Activated CD4-positive, alpha-beta memory T cell treated with anti-CD3 and anti-CD28 coated beads, Interleukin-2, amount 10 ng/mL, durations not matched to agents 7 days and 5 days (primary cell): Measurements from ENCODE around the gene TIAM1. TPM values are rescaled to one million over a fixed set of nuclear protein-coding genes. Genes with fewer than 3 reads are reported as not detected.

Experiments used
- CTCF ChIA-PET: fragments of 350-600 bp; sonication (Branson Sonifier 250); formaldehyde crosslinking; loops from one replicate; lab custom pipeline; 2021; ENCODE audit warnings: antibody characterized with exemption, inconsistent platforms; lab: Charles Lee
- POLR2A ChIA-PET: fragments of 350-600 bp; sonication (Branson Sonifier 250); formaldehyde crosslinking; loops from one replicate; lab custom pipeline; 2021; ENCODE audit warnings: antibody characterized with exemption; lab: Charles Lee
- DNase-seq: peaks from one replicate; pipeline ENCODE4 v3.0.0-alpha.2; 2020
- H3K27ac Mint-ChIP-seq: one replicate; pipeline ENCODE4 v1.8.0; 2021; ENCODE audit warnings: mild to moderate bottlenecking, mixed read lengths
- H3K27me3 Mint-ChIP-seq: one replicate; pipeline ENCODE4 v1.8.0; 2021; ENCODE audit warnings: mixed read lengths
- H3K36me3 Mint-ChIP-seq: one replicate; pipeline ENCODE4 v1.8.0; 2021; ENCODE audit warnings: low read depth, mixed read lengths
- H3K4me1 Mint-ChIP-seq: one replicate; pipeline ENCODE4 v1.8.0; 2021; ENCODE audit warnings: mixed read lengths
- H3K4me3 Mint-ChIP-seq: one replicate; pipeline ENCODE4 v1.8.0; 2021; ENCODE audit warnings: mild to moderate bottlenecking, mixed read lengths
- H3K9me3 Mint-ChIP-seq: one replicate; pipeline ENCODE4 v1.8.0; 2021; ENCODE audit warnings: mixed read lengths
- total RNA-seq, 2 experiments: library from RNA; stranded (reverse); gene quantifications; one replicate each; pipeline ENCODE4 v1.2.3, GENCODE V29; 2021

TIAM1 gene
- total RNA-seq, 2 experiments from 2014 or later = 57.6 to 60.6 TPM

DNA sequence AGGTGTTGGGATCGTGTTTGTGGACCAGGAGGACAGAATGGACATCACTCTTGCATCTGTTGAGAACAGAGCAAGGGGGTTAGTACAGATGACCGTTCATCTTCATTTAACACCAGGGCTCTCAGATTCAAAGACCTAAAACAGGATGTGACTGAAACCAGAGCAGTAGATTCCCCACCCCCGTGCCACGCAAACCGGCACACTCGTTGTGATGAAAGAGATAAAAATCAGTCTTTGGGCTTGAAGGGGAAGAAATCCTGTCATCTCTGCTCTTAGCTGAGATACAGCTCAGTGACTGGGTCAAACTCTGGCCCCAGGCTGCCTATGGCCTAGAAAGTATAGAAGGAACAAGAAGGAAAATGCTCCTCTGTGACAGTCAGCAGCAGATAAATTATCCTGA, 159.6 kb downstream of the TIAM1 start:
- Mint-ChIP-seq H3K36me3 (peaks cover 55% of the 10 kb centered on the region), H3K9me3 (no peaks in the 10 kb centered on the region), H3K27me3 (no peaks in the 10 kb centered on the region), H3K4me1 (peaks cover 74% of the 10 kb centered on the region), H3K27ac (peak overlapping the region; percentile 93), H3K4me3 (peak overlapping the region; percentile 71)
- ChIA-PET CTCF (interaction anchor here (1.0 to 5.7 kb wide), 4 partner anchors 11 to 396 kb away, joined by 4 to 27 read pairs (median 8); no protein-coding TSS in a partner anchor), POLR2A (interaction anchor here (0.9 to 2.4 kb wide), 8 partner anchors 9 to 375 kb away, joined by 3 to 8 read pairs (median 4); no protein-coding TSS in a partner anchor)
- DNase-seq = peak; percentile 81

DNA sequence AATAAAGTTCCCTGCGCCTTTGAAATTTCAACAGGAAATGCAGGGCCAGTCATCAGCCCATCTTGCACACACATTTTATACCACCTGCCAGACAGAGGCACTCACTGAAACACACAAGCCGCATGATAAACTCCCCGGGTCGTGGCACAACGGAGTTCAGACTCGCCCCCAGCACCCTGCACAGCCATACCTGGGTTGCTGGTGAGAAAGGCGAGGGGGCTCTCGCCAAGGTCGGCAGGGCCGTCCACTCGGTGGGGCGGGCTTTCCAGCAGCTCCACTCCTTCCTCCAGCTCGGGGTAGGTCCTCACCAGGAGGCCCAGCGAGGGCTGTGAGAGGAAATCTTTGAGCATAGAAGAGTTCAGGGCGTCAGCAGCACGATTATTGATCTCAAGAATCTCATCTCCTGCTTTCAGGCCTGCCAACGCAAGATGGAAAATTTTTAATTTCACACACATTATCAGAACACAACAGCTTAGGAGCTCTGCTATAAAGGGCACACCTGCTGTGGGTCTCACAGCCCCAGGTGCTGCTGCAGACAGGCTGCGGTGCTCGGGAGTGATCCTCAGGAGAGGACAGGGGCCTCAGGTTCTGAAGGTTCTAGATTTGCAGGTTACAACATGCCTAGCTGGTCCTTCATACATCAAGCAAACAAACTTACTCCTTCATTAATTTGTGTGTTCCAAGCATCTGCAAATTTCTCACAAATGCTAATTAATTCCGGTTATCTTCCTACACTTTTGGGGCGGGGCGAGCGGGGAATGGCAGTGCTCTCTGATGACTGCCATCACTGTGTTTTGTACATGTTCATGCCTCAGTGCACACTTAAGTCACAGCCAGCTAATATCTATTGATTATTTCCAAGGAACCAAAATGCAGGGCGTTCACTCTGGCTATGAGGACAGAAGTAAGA, 161.6 kb downstream of the TIAM1 start:
- ChIA-PET POLR2A (interaction anchor here (1.0 to 3.1 kb wide), 7 partner anchors 8 to 377 kb away, joined by 3 to 16 read pairs (median 5); no protein-coding TSS in a partner anchor), CTCF (interaction anchor here (0.7 to 5.7 kb wide), 8 partner anchors 13 to 398 kb away, joined by 3 to 43 read pairs (median 16); no protein-coding TSS in a partner anchor)
- DNase-seq = peak; percentile 49
- Mint-ChIP-seq H3K4me3 (peak overlapping the region; percentile 74), H3K36me3 (peaks cover 51% of the 10 kb centered on the region), H3K9me3 (no peaks in the 10 kb centered on the region), H3K27ac (peak overlapping the region; percentile 91), H3K27me3 (no peaks in the 10 kb centered on the region), H3K4me1 (peaks cover 73% of the 10 kb centered on the region)

DNA sequence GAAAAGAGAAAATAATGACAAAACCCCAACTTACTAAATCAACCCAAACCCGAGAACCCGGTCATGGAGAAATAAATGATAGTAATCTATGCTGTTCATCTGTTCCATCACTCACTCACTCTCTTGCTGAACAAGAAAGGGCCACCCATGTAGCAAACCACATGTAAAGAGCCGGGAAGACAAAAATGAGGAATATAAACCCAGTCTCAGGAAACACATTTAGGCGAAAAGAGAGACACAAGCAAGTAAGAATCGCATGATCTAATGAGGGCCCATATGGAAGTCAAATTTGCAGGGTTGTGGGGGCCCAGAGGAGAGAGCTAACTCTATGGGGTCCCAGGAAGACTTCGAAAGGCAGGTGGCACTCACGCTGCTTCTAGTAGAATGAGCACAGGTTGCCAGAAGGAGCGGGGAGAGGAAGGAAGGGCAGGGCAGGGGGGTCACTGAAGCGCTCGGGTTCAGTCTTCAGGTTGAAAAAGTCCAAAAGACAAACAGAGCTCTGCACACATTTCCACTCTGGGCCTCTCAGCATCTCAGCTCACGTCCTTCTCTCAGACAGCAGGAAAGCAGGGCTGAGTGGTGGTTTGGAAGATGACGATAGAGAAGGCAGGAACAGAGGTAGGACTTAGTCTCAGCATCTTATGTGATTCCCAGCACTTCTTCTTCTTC, 162.8 kb downstream of the TIAM1 start:
- POLR2A ChIA-PET = interaction anchor here (0.7 to 3.1 kb wide), 9 partner anchors 7 to 378 kb away, joined by 3 to 16 read pairs (median 5); no protein-coding TSS in a partner anchor
- H3K4me1 Mint-ChIP-seq = peaks cover 74% of the 10 kb centered on the region
- peak overlapping the region; percentile 87 for H3K27ac Mint-ChIP-seq
- no peak for DNase-seq
- CTCF ChIA-PET = interaction anchor here (0.6 to 5.7 kb wide), 18 partner anchors 10 to 421 kb away, joined by 3 to 43 read pairs (median 5); no protein-coding TSS in a partner anchor
- H3K36me3 Mint-ChIP-seq = peaks cover 51% of the 10 kb centered on the region
- H3K9me3 Mint-ChIP-seq = no peaks in the 10 kb centered on the region
- H3K4me3 Mint-ChIP-seq = peak overlapping the region; percentile 55
- H3K27me3 Mint-ChIP-seq = no peaks in the 10 kb centered on the region

GRCh38 chr21:31180256-31181081, 163.6 kb downstream of the TIAM1 start:
- ChIA-PET POLR2A (interaction anchor here (0.6 to 3.1 kb wide), 4 partner anchors 15 to 81 kb away, joined by 3 to 16 read pairs (median 4); no protein-coding TSS in a partner anchor), CTCF (interaction anchor here (0.7 to 5.7 kb wide), 15 partner anchors 11 to 422 kb away, joined by 3 to 43 read pairs (median 7); no protein-coding TSS in a partner anchor)
- no peaks in the 10 kb centered on the region for H3K27me3 Mint-ChIP-seq
- DNase-seq = no peak
- no peaks in the 10 kb centered on the region for H3K9me3 Mint-ChIP-seq
- peaks cover 45% of the 10 kb centered on the region for H3K36me3 Mint-ChIP-seq
- peaks cover 74% of the 10 kb centered on the region for H3K4me1 Mint-ChIP-seq
- H3K27ac Mint-ChIP-seq = peak overlapping the region; percentile 87
- H3K4me3 Mint-ChIP-seq = peak overlapping the region; percentile 55

GRCh38 chr21:31176725-31177124, 167.3 kb downstream of the TIAM1 start:
- H3K4me3 Mint-ChIP-seq = no peak overlapping the region
- ChIA-PET CTCF (interaction anchor here (1.2 kb wide), 1 partner anchor 14 kb away, joined by 3 read pairs; no protein-coding TSS in a partner anchor), POLR2A (interaction anchor here (1.2 to 1.9 kb wide), 5 partner anchors 8 to 44 kb away, joined by 3 to 5 read pairs (median 4); no protein-coding TSS in a partner anchor)
- no peaks in the 10 kb centered on the region for H3K27me3 Mint-ChIP-seq
- DNase-seq = no peak
- peak overlapping the region; percentile 59 for H3K27ac Mint-ChIP-seq
- H3K4me1 Mint-ChIP-seq = peaks cover 74% of the 10 kb centered on the region
- H3K36me3 Mint-ChIP-seq = peaks cover 31% of the 10 kb centered on the region
- H3K9me3 Mint-ChIP-seq = no peaks in the 10 kb centered on the region

DNA sequence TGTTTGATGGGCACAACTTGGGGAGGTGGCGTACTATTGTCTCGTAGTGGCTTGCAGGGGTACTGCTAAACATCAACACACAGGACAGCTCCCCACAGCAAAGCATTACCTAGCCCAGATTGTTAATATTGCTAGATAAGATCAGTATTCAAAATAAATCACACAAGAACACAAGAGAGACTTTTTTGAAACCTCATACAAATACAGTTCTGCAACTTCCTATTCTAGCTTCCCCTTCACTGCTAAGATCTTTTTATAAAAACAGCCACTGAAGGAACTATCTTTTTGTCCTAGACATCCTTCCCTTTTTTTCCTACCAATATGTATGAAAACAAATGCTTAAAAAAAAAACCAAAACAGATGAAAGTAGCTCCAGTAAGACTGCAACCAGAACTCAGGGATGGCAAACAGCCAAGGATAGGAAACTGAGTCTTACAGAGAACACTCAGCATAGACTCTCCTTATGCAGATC, 167.9 kb downstream of the TIAM1 start:
- no peak for DNase-seq
- ChIA-PET POLR2A (interaction anchor here (1.2 to 1.9 kb wide), 6 partner anchors 8 to 383 kb away, joined by 3 to 5 read pairs (median 4); no protein-coding TSS in a partner anchor), CTCF (interaction anchor here (1.0 to 1.2 kb wide), 3 partner anchors 14 to 404 kb away, joined by 3 to 4 read pairs (median 4); no protein-coding TSS in a partner anchor)
- Mint-ChIP-seq H3K4me1 (peaks cover 70% of the 10 kb centered on the region), H3K4me3 (no peak overlapping the region), H3K36me3 (peaks cover 31% of the 10 kb centered on the region), H3K27me3 (no peaks in the 10 kb centered on the region), H3K9me3 (no peaks in the 10 kb centered on the region), H3K27ac (peak overlapping the region; percentile 59)

GRCh38 chr21:31173881-31174555, 170.0 kb downstream of the TIAM1 start:
- DNase-seq = no peak
- H3K4me1 Mint-ChIP-seq = peaks cover 61% of the 10 kb centered on the region
- H3K9me3 Mint-ChIP-seq = no peaks in the 10 kb centered on the region
- no peaks in the 10 kb centered on the region for H3K27me3 Mint-ChIP-seq
- peaks cover 20% of the 10 kb centered on the region for H3K36me3 Mint-ChIP-seq
- ChIA-PET POLR2A (interaction anchor here (0.7 to 1.7 kb wide), 4 partner anchors 8 to 21 kb away, joined by 3 to 5 read pairs (median 4); no protein-coding TSS in a partner anchor), CTCF (interaction anchor here (0.9 to 1.8 kb wide), 3 partner anchors 18 to 430 kb away, joined by 3 to 4 read pairs (median 3); no protein-coding TSS in a partner anchor)
- peak overlapping the region; percentile 71 for H3K27ac Mint-ChIP-seq
- H3K4me3 Mint-ChIP-seq = peak overlapping the region; percentile 8

DNA sequence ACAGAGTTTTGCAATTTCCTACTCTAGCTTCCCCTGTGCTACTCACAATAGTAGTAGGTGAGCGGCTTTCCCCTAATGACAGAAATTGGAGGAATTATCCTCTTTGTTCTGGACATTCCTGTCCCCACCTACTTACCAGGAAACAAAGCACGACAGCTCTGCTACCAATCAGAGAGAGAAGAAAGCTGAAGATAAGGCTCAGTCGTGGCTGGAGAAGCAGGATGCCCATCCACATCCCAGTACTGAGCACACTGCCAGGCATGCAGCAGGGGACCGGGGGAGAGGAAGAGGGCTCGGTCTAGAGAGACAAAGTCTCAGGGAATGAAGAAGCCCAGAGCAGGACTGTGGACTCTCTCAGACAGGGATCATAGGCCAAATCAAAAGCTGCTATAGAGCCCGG, 171.7 kb downstream of the TIAM1 start:
- CTCF ChIA-PET = interaction anchor here (1.0 to 1.8 kb wide), 2 partner anchors 24 to 432 kb away, joined by 3 to 4 read pairs; no protein-coding TSS in a partner anchor
- peaks cover 53% of the 10 kb centered on the region for H3K4me1 Mint-ChIP-seq
- H3K27me3 Mint-ChIP-seq = no peaks in the 10 kb centered on the region
- no peak overlapping the region for H3K4me3 Mint-ChIP-seq
- no peaks in the 10 kb centered on the region for H3K9me3 Mint-ChIP-seq
- POLR2A ChIA-PET = interaction anchor here (1.0 to 1.2 kb wide), 2 partner anchors 10 to 11 kb away, joined by 3 to 4 read pairs; no protein-coding TSS in a partner anchor
- no peak overlapping the region for H3K27ac Mint-ChIP-seq
- DNase-seq = no peak
- H3K36me3 Mint-ChIP-seq = peaks cover 16% of the 10 kb centered on the region

GRCh38 chr21:31164713-31165694, 179.1 kb downstream of the TIAM1 start:
- H3K4me1 Mint-ChIP-seq = peaks cover 53% of the 10 kb centered on the region
- ChIA-PET POLR2A (no interaction called here), CTCF (interaction anchor here (0.6 kb wide), 1 partner anchor 383 kb away, joined by 4 read pairs; no protein-coding TSS in a partner anchor)
- H3K27ac Mint-ChIP-seq = peak overlapping the region; percentile 1
- no peaks in the 10 kb centered on the region for H3K27me3 Mint-ChIP-seq
- H3K9me3 Mint-ChIP-seq = no peaks in the 10 kb centered on the region
- no peak for DNase-seq
- no peak overlapping the region for H3K4me3 Mint-ChIP-seq
- peaks cover 29% of the 10 kb centered on the region for H3K36me3 Mint-ChIP-seq

DNA sequence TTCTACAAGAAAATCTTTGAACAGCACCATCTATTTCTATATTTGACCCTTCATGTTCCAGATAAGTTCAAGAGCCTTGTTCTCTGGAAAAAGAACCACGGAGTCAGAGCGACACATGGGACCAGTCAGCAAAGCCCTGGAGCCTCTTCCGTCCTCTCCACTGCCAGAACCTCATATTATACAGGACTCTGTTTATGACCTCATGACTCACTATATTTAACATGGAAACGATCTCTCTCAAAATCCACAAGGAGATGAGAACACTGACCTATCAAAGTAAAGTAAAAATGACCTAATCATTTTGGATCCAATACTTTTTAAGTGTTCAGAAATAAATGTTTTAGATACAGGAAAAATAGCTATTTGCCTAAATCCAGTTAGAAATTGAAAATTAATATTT, 181.2 kb downstream of the TIAM1 start:
- no peaks in the 10 kb centered on the region for H3K27me3 Mint-ChIP-seq
- no peak overlapping the region for H3K4me3 Mint-ChIP-seq
- H3K4me1 Mint-ChIP-seq = peaks cover 62% of the 10 kb centered on the region
- no peak overlapping the region for H3K27ac Mint-ChIP-seq
- peaks cover 1% of the 10 kb centered on the region for H3K9me3 Mint-ChIP-seq
- no peak for DNase-seq
- POLR2A ChIA-PET = interaction anchor here (2.1 kb wide), 1 partner anchor 30 kb away, joined by 4 read pairs; no protein-coding TSS in a partner anchor
- peaks cover 41% of the 10 kb centered on the region for H3K36me3 Mint-ChIP-seq
- CTCF ChIA-PET = no interaction called here
